SK-N-SH (cell line): ENCODE data around the gene ODAD2. TPM values are rescaled to one million over a fixed set of nuclear protein-coding genes. Genes with fewer than 3 reads are reported as not detected.

Source experiments
- CTCF ChIA-PET: fragments of 300-600, 350-600 bp; formaldehyde crosslinking; extraction: SDS; loops from one replicate; lab custom pipeline; 2021; lab: Yijun Ruan, JAX
- POLR2A ChIA-PET: fragments of 350-600 bp; sonication (Branson Sonifier 250); formaldehyde crosslinking; extraction: SDS; loops from one replicate; lab custom pipeline; 2020; ENCODE audit warnings: antibody characterized with exemption, inconsistent platforms; lab: Yijun Ruan, JAX
- DNase-seq: peaks from one replicate; pipeline ENCODE4 v3.0.0; 2012
- H2AFZ ChIP-seq: fragments of 200-600 bp; sonication (generic); 2 replicates; pipeline ENCODE4 v1.8.1; 2016; ENCODE audit warnings: antibody characterized with exemption, mild to moderate bottlenecking, low read depth
- H3F3A ChIP-seq: fragments of 200-600 bp; sonication (generic); replicated peaks from 2 replicates; pipeline ENCODE3; 2016; ENCODE audit warnings: antibody characterized with exemption, mild to moderate bottlenecking; ENCODE audit not compliant: insufficient read depth
- H3K27ac ChIP-seq, 2 experiments: fragments of 200-500 bp in 1 of 2; fragments of 200-600 bp in 1 of 2; sonication (Bioruptor generic) in 1 of 2; sonication (generic), shearing (Covaris generic) in 1 of 2; 2 replicates each; pipeline versions ENCODE4 v1.5.1 to v1.6.1; 2014 to 2016; ENCODE audit warnings: low read depth in 2 of 2, inconsistent platforms in 1 of 2, low read length in 1 of 2, mild to moderate bottlenecking in 1 of 2, mixed read lengths in 1 of 2
- H3K27me3 ChIP-seq: fragments of 200-600 bp; sonication (generic), shearing (Covaris generic); 2 replicates; pipeline ENCODE4 v1.6.1; 2016; ENCODE audit warnings: mixed run types; ENCODE audit not compliant: insufficient read depth
- H3K36me3 ChIP-seq, 2 experiments: fragments of 200-500 bp in 1 of 2; fragments of 200-600 bp in 1 of 2; sonication (Bioruptor generic) in 1 of 2; sonication (generic) in 1 of 2; replicated peaks in 1 of 2; 2 replicates each; pipeline versions ENCODE3 to v1.5.1; 2014 to 2016; ENCODE audit warnings: low read length in 1 of 2, mild to moderate bottlenecking in 1 of 2; ENCODE audit not compliant: insufficient read depth in 2 of 2, control insufficient read depth in 1 of 2
- H3K4me1 ChIP-seq, 2 experiments: fragments of 200-500 bp in 1 of 2; fragments of 200-600 bp in 1 of 2; sonication (Bioruptor generic) in 1 of 2; sonication (generic), shearing (Covaris generic) in 1 of 2; 2 replicates each; pipeline versions ENCODE4 v1.5.1 to v1.6.1; 2014 to 2016; ENCODE audit warnings: low read depth in 1 of 2, low read length in 1 of 2, mixed run types in 1 of 2; ENCODE audit not compliant: insufficient read depth in 2 of 2, control insufficient read depth in 1 of 2
- H3K4me2 ChIP-seq: fragments of 200-600 bp; sonication (generic), shearing (Covaris generic); 2 replicates; pipeline ENCODE4 v1.6.1; 2017; ENCODE audit warnings: mixed run types
- H3K4me3 ChIP-seq, 2 experiments: fragments of 200-500 bp in 1 of 2; fragments of 200-600 bp in 1 of 2; sonication (Bioruptor generic) in 1 of 2; sonication (generic), shearing (Covaris generic) in 1 of 2; 2 replicates each; pipeline versions ENCODE4 v1.5.1 to v1.8.1; 2014 to 2016; ENCODE audit warnings: low read depth in 2 of 2, inconsistent platforms in 1 of 2, low read length in 1 of 2, mild to moderate bottlenecking in 1 of 2, mixed read lengths in 1 of 2, moderate library complexity in 1 of 2
- H3K79me2 ChIP-seq: fragments of 200-600 bp; sonication (generic); 2 replicates; pipeline ENCODE4 v1.8.1; 2017; ENCODE audit warnings: mild to moderate bottlenecking; ENCODE audit not compliant: insufficient read depth
- H3K9ac ChIP-seq: fragments of 200-600 bp; sonication (generic); 2 replicates; pipeline ENCODE4 v1.6.1; 2017; ENCODE audit warnings: mixed run types
- H3K9me2 ChIP-seq: fragments of 200-600 bp; sonication (generic); 2 replicates; pipeline ENCODE4 v1.6.1; 2017; ENCODE audit warnings: mixed run types
- H3K9me3 ChIP-seq: fragments of 200-600 bp; sonication (generic); 2 replicates; pipeline ENCODE4 v1.6.1; 2017; ENCODE audit warnings: mixed run types, mild to moderate bottlenecking, moderate library complexity
- H4K20me1 ChIP-seq: fragments of 200-600 bp; sonication (generic); 2 replicates; pipeline ENCODE4 v1.6.1; 2017; ENCODE audit warnings: mild to moderate bottlenecking, mixed run types; ENCODE audit not compliant: insufficient read depth
- CTCF ChIP-seq: fragments of 200-600 bp; sonication (generic); IDR thresholded peaks from 2 replicates; pipeline ENCODE4 v1.6.1; 2017; ENCODE audit warnings: antibody characterized with exemption, mild to moderate bottlenecking, moderate library complexity
- EP300 ChIP-seq, 2 experiments: IDR thresholded peaks; 2 replicates each; pipeline versions ENCODE4 v1.4.0 to v1.6.1; 2012; ENCODE audit warnings: borderline replicate concordance in 1 of 2, low read depth in 1 of 2, low read length in 1 of 2
- EZH2phosphoT487 ChIP-seq: fragments of 200-600 bp; sonication (generic); IDR thresholded peaks from 2 replicates; pipeline ENCODE4 v1.6.1; 2017; ENCODE audit warnings: low read depth, mixed run types, mild to moderate bottlenecking, antibody characterized with exemption, moderate library complexity, borderline replicate concordance
- FOSL2 ChIP-seq: IDR thresholded peaks from 2 replicates; pipeline ENCODE4 v1.4.0; 2012; ENCODE audit warnings: low read depth, mild to moderate bottlenecking, moderate library complexity, borderline replicate concordance
- FOXJ3 ChIP-seq: sonication (generic); formaldehyde crosslinking; IDR thresholded peaks from 2 replicates; pipeline ENCODE4 v1.5.1; 2020; ENCODE audit warnings: mild to moderate bottlenecking, missing genetic modification reagents
- GATA2 ChIP-seq: sonication (generic); formaldehyde crosslinking; IDR thresholded peaks from 2 replicates; pipeline ENCODE4 v1.5.0; 2020; ENCODE audit warnings: mild to moderate bottlenecking, missing genetic modification reagents
- NFIC ChIP-seq: IDR thresholded peaks from 2 replicates; pipeline ENCODE4 v1.4.0; 2012; ENCODE audit warnings: borderline replicate concordance
- RAD21 ChIP-seq: IDR thresholded peaks from 2 replicates; pipeline ENCODE4 v1.6.1; 2012; ENCODE audit warnings: mild to moderate bottlenecking, low read length
- REST ChIP-seq: IDR thresholded peaks from 2 replicates; pipeline ENCODE4 v1.6.1; 2012; ENCODE audit warnings: mild to moderate bottlenecking, low read depth, low read length, moderate library complexity
- RXRA ChIP-seq: IDR thresholded peaks from 2 replicates; pipeline ENCODE4 v1.4.0; 2012; ENCODE audit warnings: low read depth, mild to moderate bottlenecking, borderline replicate concordance
- TCF12 ChIP-seq: IDR thresholded peaks from 2 replicates; pipeline ENCODE4 v1.4.0; 2012
- TEAD4 ChIP-seq: IDR thresholded peaks from 2 replicates; pipeline ENCODE4 v1.4.0; 2012; ENCODE audit warnings: mild to moderate bottlenecking, borderline replicate concordance; ENCODE audit not compliant: insufficient read depth
- USF1 ChIP-seq: IDR thresholded peaks from 2 replicates; pipeline ENCODE4 v1.4.0; 2012; ENCODE audit warnings: low read depth, borderline replicate concordance
- USF2 ChIP-seq: fragments of 150-350 bp; IDR thresholded peaks from 2 replicates; pipeline ENCODE4 v1.6.1; 2017; ENCODE audit warnings: antibody characterized with exemption, low read length, low read depth, borderline replicate concordance
- WGBS: methylation state at CpG from one replicate; pipeline ENCODE4 v1.1.6; 2017; ENCODE audit warnings: low lambda C conversion rate; 5-methylcytosine and 5-hydroxymethylcytosine counted together
- polyA plus RNA-seq, 3 experiments: library from polyadenylated mRNA; depleted of rRNA; stranded (reverse); fragments of >200 nt; gene quantifications; 2 replicates each; pipeline ENCODE4 v1.2.3, GENCODE V29; 2012

Gene ODAD2
- polyA plus RNA-seq, 1 of the 3 experiments (the other 2 are of a cell fraction), result not detected

GRCh38 chr10:28008054-28008453 lies 9.2 kb upstream of the ODAD2 start:
- H3K9me2 ChIP-seq, result no peaks in the 10 kb centered on the region
- POLR2A ChIA-PET, result no interaction called here
- no peaks in the 10 kb centered on the region for H3F3A ChIP-seq
- no peak overlapping the region for H3K27ac ChIP-seq
- H3K4me3 ChIP-seq, result no peak overlapping the region
- TF ChIP-seq USF1 (no peak), EP300 (IDR thresholded peaks at IDR 0.05; ENCODE audit: borderline replicate concordance in 1 of 2, low read depth in 1 of 2, low read length in 1 of 2) (no peak), CTCF (no peak), EZH2phosphoT487 (no peak), RAD21 (no peak), USF2 (no peak), GATA2 (CRISPR knock-in tag) (no peak), FOXJ3 (CRISPR knock-in tag) (no peak), NFIC (no peak), RXRA (no peak), TEAD4 (no peak), FOSL2 (no peak), TCF12 (no peak), REST (no peak)
- H3K9me3 ChIP-seq, result no peaks in the 10 kb centered on the region
- H3K79me2 ChIP-seq, result no peaks in the 10 kb centered on the region
- no peak overlapping the region for H3K9ac ChIP-seq
- no peaks in the 10 kb centered on the region for H3K27me3 ChIP-seq
- WGBS, result 5% methylated on average over 3 of the region's 3 CpGs
- no peaks in the 10 kb centered on the region for H3K36me3 ChIP-seq
- H3K4me1 ChIP-seq, result no peaks in the 10 kb centered on the region
- H2AFZ ChIP-seq, result no peak overlapping the region
- CTCF ChIA-PET, result no interaction called here
- DNase-seq, result no peak
- no peak overlapping the region for H3K4me2 ChIP-seq
- H4K20me1 ChIP-seq, result no peaks in the 10 kb centered on the region
